Measurements from ENCODE around the gene KCNIP2.
"Not testable (repeated sequence)": the region's sequence is repeated elsewhere in the genome, so short reads cannot be mapped to it uniquely, and the experiment has no call there.

Gene KCNIP2

GRCh38 chr10:101797403-101798059 is 46.1 kb downstream of the KCNIP2 start:
- no peak overlapping the region for H3K4me3 ChIP-seq
- H3K27ac ChIP-seq = no peak overlapping the region

GRCh38 chr10:101793526-101793925 is 50.1 kb downstream of the KCNIP2 start:
- no peak overlapping the region for H3K27ac ChIP-seq
- no peak overlapping the region for H3K4me3 ChIP-seq

GRCh38 chr10:101789686-101790085 is 53.9 kb downstream of the KCNIP2 start:
- Histone ChIP-seq H3K4me3 (no peak overlapping the region), H3K27ac (no peak overlapping the region)

- H3K27ac ChIP-seq, H3K4me3 ChIP-seq: not testable (repeated sequence)
Observed at GRCh38 chr10:101789231-101789630, 54.4 kb downstream of the KCNIP2 start.

GRCh38 chr10:101785801-101786200 is 57.8 kb downstream of the KCNIP2 start:
- H3K27ac ChIP-seq = no peak overlapping the region
- no peak overlapping the region for H3K4me3 ChIP-seq

GRCh38 chr10:101784558-101784957 is 59.0 kb downstream of the KCNIP2 start:
- Histone ChIP-seq H3K27ac (peak overlapping the region in 2 of 21 experiments; percentile 75 to 83), H3K4me3 (no peak overlapping the region)

GRCh38 chr10:101783736-101784118 is 59.9 kb downstream of the KCNIP2 start:
- Histone ChIP-seq H3K4me3 (peak overlapping the region; percentile 51 to 82 (median 77)), H3K27ac (peak overlapping the region in 19 of 21 experiments; percentile 18 to 83 (median 71))

- Histone ChIP-seq H3K27ac (peak within 1 kb of the TSS in 20 of 21 experiments; percentile 18 to 83 (median 70)), H3K4me3 (peak within 1 kb of the TSS; percentile 51 to 82 (median 77))
Observed at GRCh38 chr10:101782811-101783735, 60.5 kb downstream of the KCNIP2 start, which contains the start of gene NPM3. NPM3 (minus strand) TSS chr10:101783446; CDS start chr10:101783390, 56 bp downstream.

GRCh38 chr10:101781984-101782810 is 61.4 kb downstream of the KCNIP2 start:
- Histone ChIP-seq H3K27ac (peak overlapping the region in 6 of 21 experiments; percentile 18 to 81 (median 72)), H3K4me3 (peak overlapping the region; percentile 51 to 82 (median 77))

GRCh38 chr10:101781655-101781983 is 62.0 kb downstream of the KCNIP2 start:
- Histone ChIP-seq H3K27ac (no peak overlapping the region), H3K4me3 (no peak overlapping the region)

- no peak overlapping the region for H3K4me3 ChIP-seq
Observed at GRCh38 chr10:101780818-101781654, 62.6 kb downstream of the KCNIP2 start.

GRCh38 chr10:101780187-101780817 is 63.3 kb downstream of the KCNIP2 start:
- Histone ChIP-seq H3K27ac (no peak overlapping the region), H3K4me3 (peak overlapping the region; percentile 11 to 35 (median 29))

More at GRCh38 chr10:101780818-101781654, 62.6 kb downstream of the KCNIP2 start:
- H3K27ac ChIP-seq = no peak overlapping the region

- H3K4me3 ChIP-seq = peak overlapping the region; percentile 11 to 35 (median 29)
- no peak overlapping the region for H3K27ac ChIP-seq
Observed at GRCh38 chr10:101779544-101780186, 63.9 kb downstream of the KCNIP2 start.

GRCh38 chr10:101778781-101779543 is 64.6 kb downstream of the KCNIP2 start:
- no peak overlapping the region for H3K27ac ChIP-seq
- peak overlapping the region; percentile 11 to 35 (median 29) for H3K4me3 ChIP-seq

- Histone ChIP-seq H3K4me3 (peak overlapping the region in 2 of 7 experiments; percentile 23 to 32), H3K27ac (no peak overlapping the region)
Observed at GRCh38 chr10:101778151-101778780, 65.3 kb downstream of the KCNIP2 start.

GRCh38 chr10:101777619-101778145 is 65.9 kb downstream of the KCNIP2 start:
- H3K4me3 ChIP-seq = no peak overlapping the region
- H3K27ac ChIP-seq = no peak overlapping the region

Measured in skin epidermis (tissue), 12 donors.